NOMO-1 treated with dmso at 0.1 percent for 144 hours (cell line): Measurements from ENCODE around the gene GRIK3.

Experiments
- DNase-seq: peaks from one replicate; lab custom pipeline; 2025; ENCODE audit not compliant: unreplicated experiment; lab: John Stamatoyannopoulos, UW

Gene GRIK3

GRCh38 chr1:36881541-36881940 lies 152.8 kb downstream of the GRIK3 start:
- DNase-seq: no peak

- DNase-seq: no peak
Observed at GRCh38 chr1:36881068-36881405, 153.3 kb downstream of the GRIK3 start.

- no peak for DNase-seq
Observed at GRCh38 chr1:36880155-36881067, 153.9 kb downstream of the GRIK3 start.

DNA sequence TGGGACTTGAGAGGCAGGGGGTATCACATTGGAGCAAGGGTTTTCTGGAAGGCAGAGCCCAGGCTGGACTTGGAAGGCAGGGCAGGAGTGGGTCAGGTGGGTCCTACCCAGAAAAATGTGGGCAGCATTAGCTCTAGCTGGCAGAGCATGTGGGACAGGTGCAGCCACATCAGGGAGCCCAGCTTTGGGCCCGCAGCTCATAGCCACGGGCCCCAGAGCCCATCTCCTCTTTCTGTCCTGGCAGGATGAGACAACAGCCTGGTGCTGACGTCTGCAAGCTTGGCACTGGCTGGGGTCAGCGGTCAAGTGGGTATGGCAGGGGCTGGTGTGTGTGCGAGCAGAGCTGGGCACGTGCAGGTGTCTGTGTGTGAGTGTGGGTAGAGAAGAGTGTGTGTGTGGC lies 154.7 kb downstream of the GRIK3 start:
- no peak for DNase-seq

GRCh38 chr1:36876990-36877389 lies 157.3 kb downstream of the GRIK3 start:
- DNase-seq: no peak

- DNase-seq: no peak
Observed at GRCh38 chr1:36874271-36875060, 159.8 kb downstream of the GRIK3 start.

GRCh38 chr1:36872858-36873257 lies 161.5 kb downstream of the GRIK3 start:
- no peak for DNase-seq

GRCh38 chr1:36872126-36872754 lies 162.1 kb downstream of the GRIK3 start:
- DNase-seq: no peak

- no peak for DNase-seq
Observed at GRCh38 chr1:36871146-36871971, 163.0 kb downstream of the GRIK3 start.

DNA sequence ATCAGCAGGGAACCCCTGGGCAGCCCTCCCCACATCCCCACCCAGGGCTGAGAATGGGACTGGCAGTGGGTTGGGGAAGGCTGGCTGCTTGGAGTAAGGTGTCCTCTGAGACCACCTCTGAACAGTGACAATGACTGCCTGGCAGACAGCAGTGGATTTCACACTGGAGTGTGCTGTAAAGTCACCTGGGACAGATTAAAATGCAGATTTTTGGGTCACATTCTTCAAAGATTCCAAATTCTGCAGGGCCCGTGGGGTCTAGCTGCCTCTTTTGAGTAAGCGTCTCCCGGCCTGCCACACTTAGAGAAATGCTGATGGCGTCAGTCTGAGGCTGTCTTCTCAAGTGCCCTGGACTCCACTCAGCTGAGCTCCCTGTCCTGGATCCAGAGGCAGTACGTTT lies 164.5 kb downstream of the GRIK3 start:
- no peak for DNase-seq

- no peak for DNase-seq
Observed at GRCh38 chr1:36869054-36869453, 165.3 kb downstream of the GRIK3 start.

DNA sequence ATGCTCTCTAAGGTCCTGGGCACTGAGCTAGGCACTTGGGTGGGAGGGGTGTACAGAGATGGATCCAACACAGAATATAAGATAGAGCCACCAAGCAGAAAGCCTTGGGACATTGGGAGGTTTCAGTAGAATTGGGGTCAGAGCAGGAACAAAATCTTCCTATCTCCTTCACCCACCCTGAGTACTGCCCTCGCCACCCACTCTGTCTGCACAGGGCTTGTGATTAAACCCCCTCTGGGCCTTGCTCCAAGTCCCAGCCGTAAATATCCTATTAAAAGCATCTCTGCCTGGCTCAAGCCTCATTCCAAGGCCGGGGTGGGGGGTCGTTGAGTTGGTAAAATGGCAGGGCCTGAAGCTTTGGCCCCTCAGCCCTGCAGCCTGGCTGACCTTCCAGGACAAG lies 166.7 kb downstream of the GRIK3 start:
- DNase-seq: no peak

- DNase-seq: no peak
Observed at GRCh38 chr1:36866169-36866814, 168.0 kb downstream of the GRIK3 start.

- DNase-seq: no peak
Observed at GRCh38 chr1:36865602-36865900, 168.8 kb downstream of the GRIK3 start.

DNA sequence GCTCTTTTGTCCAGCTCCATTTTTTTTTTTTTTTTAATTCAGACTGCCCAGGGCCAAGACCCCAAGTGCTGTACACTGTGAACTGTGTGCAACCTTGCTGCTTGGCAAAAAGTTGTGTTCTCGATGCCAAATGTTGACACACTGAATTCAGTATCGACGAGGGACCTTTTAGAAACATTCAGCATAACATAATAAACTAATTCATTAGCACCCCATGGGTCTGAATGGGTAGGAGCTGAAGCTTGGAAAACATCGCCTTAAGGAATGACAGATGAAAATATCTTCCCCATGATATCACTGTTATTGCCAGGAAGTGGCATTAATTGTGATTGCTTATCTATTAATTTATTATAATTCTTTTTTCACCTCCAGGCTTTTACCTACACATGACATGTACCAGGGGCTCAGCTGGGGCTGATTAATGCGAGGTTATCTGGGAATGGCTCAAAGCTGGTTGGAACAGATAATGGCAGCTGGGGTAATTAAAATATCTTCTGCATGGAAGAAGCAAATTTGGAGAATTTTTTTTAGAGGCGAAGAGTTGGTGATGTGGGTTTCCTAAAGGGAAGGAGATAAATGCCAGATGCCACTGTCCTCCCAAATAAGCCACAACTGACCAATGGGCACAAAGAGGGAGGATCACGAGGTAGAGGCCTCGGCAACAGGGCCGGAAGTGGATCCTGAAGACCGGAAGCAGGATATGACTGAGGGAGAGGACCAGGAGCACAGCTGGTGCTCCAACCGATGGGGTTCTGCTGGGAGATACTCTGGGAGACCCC lies 169.3 kb downstream of the GRIK3 start:
- no peak for DNase-seq

DNA sequence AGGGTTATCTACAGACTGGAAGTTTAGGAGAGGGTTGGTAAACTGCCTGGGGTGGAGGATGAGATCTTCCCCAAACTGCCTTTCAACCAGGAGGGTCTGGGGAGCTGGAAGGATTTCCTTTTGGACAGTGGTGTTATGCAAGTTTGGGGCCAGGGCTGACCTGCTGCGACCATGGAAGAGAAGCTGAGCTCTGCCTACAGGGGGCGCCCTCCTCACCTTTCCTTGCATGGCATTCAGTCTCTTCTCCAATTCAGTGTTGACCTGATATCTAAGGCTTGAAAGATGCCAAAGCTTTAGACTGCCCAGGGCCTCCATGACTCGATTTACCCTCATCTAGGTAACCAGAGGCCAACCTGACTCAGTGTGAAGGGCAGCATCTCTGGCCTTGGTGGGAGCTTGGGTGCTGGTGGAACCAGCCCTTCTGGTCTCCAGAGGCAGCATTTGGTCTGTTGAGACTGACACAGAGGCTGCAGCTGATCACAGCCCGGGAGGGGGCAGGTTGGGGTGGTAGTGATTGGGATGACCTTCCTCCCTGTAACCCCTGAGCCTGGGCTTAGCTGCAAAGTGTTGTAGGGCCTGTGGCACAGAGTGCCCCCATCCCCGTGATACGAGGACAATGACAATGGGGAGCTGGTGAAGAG lies 170.0 kb downstream of the GRIK3 start:
- no peak for DNase-seq

GRCh38 chr1:36863500-36863899 lies 170.8 kb downstream of the GRIK3 start:
- DNase-seq: no peak

DNA sequence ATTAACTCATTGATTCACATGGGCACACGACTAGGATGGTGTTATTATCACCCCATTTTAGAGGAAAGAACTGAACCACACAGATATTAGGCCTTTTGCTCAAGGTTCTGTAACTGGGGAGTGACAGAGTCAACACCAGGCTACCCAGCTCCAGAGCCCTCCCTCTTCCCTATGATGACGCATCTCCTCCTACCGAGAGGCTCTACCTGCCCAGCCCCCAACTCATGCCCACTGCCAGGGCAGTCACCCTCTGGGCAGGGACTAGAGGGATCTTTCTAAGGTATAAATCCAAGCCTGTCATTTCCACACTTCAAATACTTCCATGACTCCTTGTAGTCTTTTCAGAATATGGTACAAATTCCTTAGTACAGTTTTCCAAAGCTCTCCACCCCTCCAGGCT lies 171.3 kb downstream of the GRIK3 start:
- DNase-seq: no peak

- DNase-seq: no peak
Observed at GRCh38 chr1:36861375-36861774, 172.9 kb downstream of the GRIK3 start.
